GM21526 (cell line): ENCODE measurements around the gene TEX13D.

Experiments
- ATAC-seq: cut with Tn5 transposase; IDR thresholded peaks from one replicate; pipeline ENCODE4 v1.9.1; 2021; ENCODE audit warnings: moderate library complexity; ENCODE audit not compliant: unreplicated experiment, low FRiP score

TEX13D gene

DNA sequence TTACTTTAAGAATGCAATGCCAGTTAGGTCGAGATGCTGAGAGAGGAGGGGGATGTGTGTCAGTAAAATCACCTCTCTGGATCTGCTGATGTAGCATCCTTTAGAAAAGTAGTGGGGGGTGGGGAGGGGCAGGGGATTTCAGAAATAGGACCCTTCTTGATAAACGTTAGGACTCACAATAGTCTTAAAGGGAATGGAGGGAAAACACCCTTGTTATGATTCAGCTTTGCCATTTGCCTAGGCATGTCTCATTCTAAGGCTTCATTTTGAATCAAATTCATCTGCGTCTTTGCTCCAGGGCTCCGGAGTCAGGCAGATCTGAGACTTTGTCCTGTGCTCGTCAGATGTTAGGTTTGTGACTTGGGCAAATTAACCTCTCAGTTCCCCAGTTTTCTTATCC is 14.8 kb downstream of the TEX13D start:
- no peak for ATAC-seq

DNA sequence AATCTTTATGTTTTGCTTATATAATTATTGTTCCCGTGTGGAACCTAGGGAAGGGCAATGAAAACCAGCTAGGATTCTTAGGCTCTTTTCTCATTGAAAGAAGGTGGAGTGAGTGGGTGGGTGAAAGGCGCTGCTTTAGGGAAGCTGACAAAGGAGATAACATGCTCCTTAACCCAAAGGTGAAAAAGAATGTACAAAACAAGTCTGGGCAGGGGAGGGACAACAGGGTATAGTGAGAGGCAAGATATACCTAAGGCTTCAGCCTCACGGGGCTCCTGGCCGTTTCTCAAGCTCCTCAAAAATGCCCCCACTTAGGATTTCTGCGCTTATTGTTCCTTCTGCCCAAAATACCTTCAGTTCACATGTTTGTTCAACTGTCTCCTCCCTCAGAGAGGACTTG is 15.7 kb downstream of the TEX13D start:
- no peak for ATAC-seq

DNA sequence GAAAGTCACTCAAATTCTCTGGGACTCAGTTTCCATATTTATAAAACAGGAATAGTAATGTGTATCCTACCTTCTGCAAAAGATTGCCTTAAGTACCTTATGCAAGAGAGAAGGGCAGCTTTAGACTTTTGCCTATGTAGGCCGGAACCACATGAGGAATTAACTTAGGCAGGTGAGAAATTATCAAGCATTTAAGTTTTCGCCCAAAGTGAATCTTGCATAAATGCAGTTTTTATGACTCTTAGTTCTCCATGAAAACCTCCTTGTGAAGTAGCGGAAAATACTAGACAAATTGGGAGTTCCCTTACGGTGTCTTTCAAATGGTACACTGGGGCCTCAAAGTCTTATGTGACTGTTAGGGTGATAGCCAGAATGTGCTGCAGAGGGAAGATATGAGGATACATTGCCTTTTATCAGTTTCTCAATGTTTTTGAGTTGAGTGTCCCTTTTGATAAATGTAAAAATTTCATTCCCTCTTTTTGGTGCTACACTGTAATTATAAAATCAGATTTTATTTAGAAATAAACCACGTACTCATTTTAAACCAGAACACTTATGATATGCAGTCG is 16.5 kb downstream of the TEX13D start:
- ATAC-seq = no peak

- no peak for ATAC-seq
Observed at GRCh38 chrX:124354648-124355047, 22.2 kb downstream of the TEX13D start.

DNA sequence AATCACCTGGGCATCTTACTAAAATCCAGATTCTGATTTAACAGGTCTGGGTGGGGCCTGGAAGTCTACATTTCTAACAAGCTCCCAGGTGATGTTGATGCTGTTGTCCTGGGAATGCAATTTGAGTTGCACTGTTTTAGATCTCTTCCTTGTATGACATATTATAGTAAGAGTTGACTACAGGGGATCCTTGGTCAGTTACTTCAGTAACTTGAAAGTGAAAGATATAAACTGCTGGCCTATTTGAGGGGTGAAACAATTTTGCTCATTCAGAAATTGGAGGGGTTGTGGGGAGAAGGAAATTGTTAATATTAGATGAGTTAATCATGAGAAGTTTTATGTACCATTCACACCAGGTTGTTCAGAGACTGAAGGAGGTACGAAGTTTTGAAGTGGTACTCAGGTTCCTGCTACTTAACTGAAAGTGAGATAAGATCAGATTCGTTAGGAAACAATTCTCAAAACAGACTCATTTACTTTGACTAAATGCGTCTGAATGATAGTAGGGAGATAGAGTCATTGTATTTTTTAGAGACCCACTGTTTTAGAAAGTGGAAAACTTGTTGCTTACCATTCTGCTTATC is 26.4 kb downstream of the TEX13D start:
- no peak for ATAC-seq

DNA sequence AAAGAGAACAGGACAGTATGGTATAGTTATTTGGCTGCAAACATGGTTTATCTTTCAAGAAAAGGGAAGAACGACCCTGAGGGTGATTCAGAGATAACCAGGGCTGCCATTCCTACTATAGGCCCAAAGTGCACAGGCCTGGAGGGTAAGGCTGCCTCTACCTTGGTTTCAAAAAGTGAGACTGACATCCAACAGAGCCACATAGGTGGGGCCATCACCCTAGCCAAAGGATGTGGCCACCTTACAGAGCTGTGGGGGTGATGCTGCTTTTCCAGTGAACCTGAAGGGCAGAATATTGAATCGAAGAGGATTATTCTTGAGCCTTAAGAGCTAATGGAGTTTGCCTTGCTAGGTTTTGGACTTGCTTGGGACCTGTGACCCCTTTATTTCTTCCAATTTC is 29.6 kb downstream of the TEX13D start:
- ATAC-seq = no peak

DNA sequence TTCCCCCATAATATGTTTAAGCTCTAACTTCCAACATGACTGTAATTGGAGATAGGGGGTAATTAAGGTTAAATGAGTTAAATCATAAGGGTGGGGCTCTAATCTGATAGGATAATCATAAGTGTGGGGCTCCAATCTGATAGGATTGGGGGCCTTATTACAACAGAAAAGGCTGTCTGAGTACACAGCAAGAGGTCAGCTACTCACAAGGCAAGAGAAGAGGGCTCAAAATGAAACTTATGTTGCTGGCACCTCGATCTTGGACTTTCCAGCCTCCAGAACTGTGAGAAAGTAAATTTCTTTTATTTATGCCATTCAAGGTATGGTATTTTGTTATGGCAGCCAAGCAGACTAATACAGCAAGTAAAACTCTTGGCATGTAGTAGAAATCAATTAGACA is 30.3 kb downstream of the TEX13D start:
- ATAC-seq = no peak

DNA sequence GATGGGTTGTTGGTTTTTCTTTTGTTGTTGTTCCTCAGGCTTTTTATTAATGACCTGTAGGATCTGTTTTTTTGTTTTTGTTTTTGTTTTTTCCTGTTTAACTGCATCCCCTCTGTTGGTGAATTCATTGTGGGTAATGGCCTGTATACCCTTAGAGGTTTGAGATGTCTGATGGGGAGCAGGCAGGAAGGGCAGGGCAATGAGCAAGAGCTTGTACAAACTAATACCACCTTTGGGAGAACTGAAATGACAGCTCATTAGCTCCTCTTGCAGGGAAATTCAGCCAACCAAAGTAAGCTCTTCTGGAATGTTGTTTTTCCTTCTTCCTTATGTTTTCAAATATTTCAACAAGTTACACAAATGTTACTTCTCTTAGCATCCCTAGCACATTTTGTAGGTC is 37.3 kb downstream of the TEX13D start:
- no peak for ATAC-seq

DNA sequence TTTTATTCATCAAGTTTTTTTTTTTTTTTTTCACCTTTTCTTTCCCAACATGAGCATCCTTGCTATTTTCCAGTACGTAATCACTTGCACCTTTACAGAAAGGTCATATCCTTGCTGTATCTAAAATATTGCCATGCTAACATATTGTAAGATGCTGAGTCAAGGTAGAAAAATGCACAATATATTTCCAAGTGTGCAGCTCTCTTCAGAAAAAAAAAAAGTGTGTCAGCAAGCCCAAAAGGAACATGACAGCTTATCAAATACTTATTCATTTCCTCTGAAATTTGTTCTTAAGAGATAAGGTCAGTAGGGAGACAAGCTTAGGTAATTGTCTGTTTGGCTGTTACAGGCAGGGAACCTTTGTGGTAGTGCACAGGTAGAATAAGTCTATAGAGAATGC is 40.9 kb downstream of the TEX13D start:
- no peak for ATAC-seq

DNA sequence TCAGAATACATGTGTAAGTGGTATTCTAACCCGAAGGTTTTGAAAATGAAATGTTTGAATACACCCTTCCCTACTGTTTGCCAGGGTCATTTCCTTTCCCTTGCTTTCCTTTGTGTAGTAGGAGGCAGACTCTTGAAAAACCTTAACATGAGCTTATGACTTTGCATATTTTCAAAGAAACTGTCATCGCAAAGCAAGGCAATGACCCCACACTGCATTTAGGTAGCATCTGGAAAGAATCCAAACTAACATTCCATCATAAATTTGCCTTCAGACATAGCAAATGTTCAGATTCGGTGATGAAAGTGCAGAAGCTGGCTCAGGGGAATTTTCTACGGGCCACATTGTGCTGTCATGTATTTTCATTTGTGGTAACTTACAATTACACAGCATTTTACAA is 46.2 kb downstream of the TEX13D start:
- no peak for ATAC-seq

GRCh38 chrX:124383354-124383753 is 50.9 kb downstream of the TEX13D start:
- no peak for ATAC-seq

- ATAC-seq = no peak
Observed at GRCh38 chrX:124386401-124386800, 53.9 kb downstream of the TEX13D start.
